Nephron (organoid): ENCODE data around the gene PLGRKT.
"Not testable (repeated sequence)": the region's sequence is repeated elsewhere in the genome, so short reads cannot be mapped to it uniquely, and the experiment has no call there.

Experiments used
- H3K27ac Mint-ChIP-seq, 3 experiments: 2 replicates each; pipeline ENCODE4 v1.8.0; 2020; ENCODE audit warnings: mixed read lengths in 3 of 3, mild to moderate bottlenecking in 2 of 3, moderate library complexity in 1 of 3
- H3K27me3 Mint-ChIP-seq: 2 replicates; pipeline ENCODE4 v1.8.0; 2021; ENCODE audit warnings: low read depth, mild to moderate bottlenecking, moderate library complexity, mixed read lengths
- H3K36me3 Mint-ChIP-seq: 2 replicates; pipeline ENCODE4 v1.8.0; 2020; ENCODE audit warnings: low read depth, mixed read lengths
- H3K4me1 Mint-ChIP-seq: 2 replicates; pipeline ENCODE4 v1.8.0; 2020; ENCODE audit warnings: mixed read lengths
- H3K4me3 Mint-ChIP-seq, 3 experiments: 2 replicates each; pipeline ENCODE4 v1.8.0; 2020; ENCODE audit warnings: mild to moderate bottlenecking in 3 of 3, mixed read lengths in 3 of 3, moderate library complexity in 2 of 3
- H3K9me3 Mint-ChIP-seq: 2 replicates; pipeline ENCODE4 v1.8.0; 2020; ENCODE audit warnings: mixed read lengths
- CTCF ChIP-seq, 3 experiments: fragments of 200-600 bp; sonication (generic); IDR thresholded peaks; one replicate each; pipeline ENCODE4 v1.5.0; 2021; ENCODE audit warnings: antibody characterized with exemption in 3 of 3; ENCODE audit not compliant: unreplicated experiment in 3 of 3

The PLGRKT gene

GRCh38 chr9:5326893-5327548 is 110.7 kb downstream of the PLGRKT start:
- no peak for TF ChIP-seq CTCF (IDR thresholded peaks at IDR 0.05; ENCODE audit: unreplicated experiment in 3 of 3)

GRCh38 chr9:5326187-5326586 is 111.5 kb downstream of the PLGRKT start:
- H3K4me1 Mint-ChIP-seq = no peaks in the 10 kb centered on the region
- no peak overlapping the region for H3K27ac Mint-ChIP-seq
- no peak for TF ChIP-seq CTCF (IDR thresholded peaks at IDR 0.05; ENCODE audit: unreplicated experiment in 3 of 3)
- peaks cover 9% of the 10 kb centered on the region for H3K9me3 Mint-ChIP-seq
- no peak overlapping the region for H3K4me3 Mint-ChIP-seq
- no peaks in the 10 kb centered on the region for H3K27me3 Mint-ChIP-seq
- H3K36me3 Mint-ChIP-seq = peaks cover 6% of the 10 kb centered on the region

More at GRCh38 chr9:5326893-5327548, 110.7 kb downstream of the PLGRKT start:
- no peak overlapping the region for H3K4me3 Mint-ChIP-seq
- H3K27me3 Mint-ChIP-seq = no peaks in the 10 kb centered on the region
- H3K36me3 Mint-ChIP-seq = peaks cover 6% of the 10 kb centered on the region
- H3K4me1 Mint-ChIP-seq = no peaks in the 10 kb centered on the region
- no peak overlapping the region for H3K27ac Mint-ChIP-seq
- H3K9me3 Mint-ChIP-seq = peaks cover 9% of the 10 kb centered on the region

- H3K4me3 Mint-ChIP-seq, H3K36me3 Mint-ChIP-seq, H3K4me1 Mint-ChIP-seq, H3K27ac Mint-ChIP-seq, H3K9me3 Mint-ChIP-seq, H3K27me3 Mint-ChIP-seq: not testable (repeated sequence)
These were observed 116.1 kb downstream of the PLGRKT start for GRCh38 chr9:5321601-5322000.

- Mint-ChIP-seq H3K9me3 (no peaks in the 10 kb centered on the region), H3K27me3 (no peaks in the 10 kb centered on the region), H3K4me3 (no peak overlapping the region), H3K36me3 (no peaks in the 10 kb centered on the region), H3K27ac (no peak overlapping the region), H3K4me1 (no peaks in the 10 kb centered on the region)
- TF ChIP-seq CTCF (IDR thresholded peaks at IDR 0.05; ENCODE audit: unreplicated experiment in 3 of 3) = no peak
These were observed 116.7 kb downstream of the PLGRKT start for GRCh38 chr9:5321058-5321457.

GRCh38 chr9:5316406-5316805 is 121.3 kb downstream of the PLGRKT start:
- not testable (repeated sequence) for H3K27ac Mint-ChIP-seq, H3K27me3 Mint-ChIP-seq, H3K4me1 Mint-ChIP-seq, H3K4me3 Mint-ChIP-seq, H3K36me3 Mint-ChIP-seq
- H3K9me3 Mint-ChIP-seq = peaks cover 11% of the 10 kb centered on the region

GRCh38 chr9:5315187-5315923 is 122.4 kb downstream of the PLGRKT start:
- TF ChIP-seq CTCF (IDR thresholded peaks at IDR 0.05; ENCODE audit: unreplicated experiment in 3 of 3) = no peak
- no peaks in the 10 kb centered on the region for H3K27me3 Mint-ChIP-seq
- H3K4me1 Mint-ChIP-seq = no peaks in the 10 kb centered on the region
- H3K27ac Mint-ChIP-seq = no peak overlapping the region
- peaks cover 6% of the 10 kb centered on the region for H3K36me3 Mint-ChIP-seq
- H3K9me3 Mint-ChIP-seq = peaks cover 11% of the 10 kb centered on the region
- no peak overlapping the region for H3K4me3 Mint-ChIP-seq

GRCh38 chr9:5310851-5311250 is 126.9 kb downstream of the PLGRKT start:
- no peak for TF ChIP-seq CTCF (IDR thresholded peaks at IDR 0.05; ENCODE audit: unreplicated experiment in 3 of 3)
- Mint-ChIP-seq H3K27ac (no peak overlapping the region), H3K4me1 (no peaks in the 10 kb centered on the region), H3K36me3 (peaks cover 6% of the 10 kb centered on the region), H3K4me3 (no peak overlapping the region), H3K9me3 (peaks cover 11% of the 10 kb centered on the region), H3K27me3 (no peaks in the 10 kb centered on the region)
